Measurements from ENCODE around the gene MYMX.

MYMX gene

GRCh38 chr6:44169886-44170570 is 46.7 kb upstream of the MYMX start:
- TF ChIP-seq POU6F1 (CRISPR knock-in tag; IDR thresholded peaks at IDR 0.05; ENCODE audit: borderline replicate concordance, low read depth) (no peak), TCF4 (CRISPR knock-in tag; IDR thresholded peaks at IDR 0.05; ENCODE audit: borderline replicate concordance) (no peak), ZNF565 (CRISPR knock-in tag; conservative IDR thresholded peaks at IDR 0.05; ENCODE audit: low read depth) (no peak), TOX (CRISPR knock-in tag; IDR thresholded peaks at IDR 0.05; ENCODE audit: borderline replicate concordance) (no peak), TSHZ2 (CRISPR knock-in tag; IDR thresholded peaks at IDR 0.05) (no peak), PPARA (CRISPR knock-in tag; IDR thresholded peaks at IDR 0.05; ENCODE audit: borderline replicate concordance) (no peak), SNAI2 (CRISPR knock-in tag; IDR thresholded peaks at IDR 0.05) (no peak), CSRNP3 (CRISPR knock-in tag; IDR thresholded peaks at IDR 0.05) (no peak), CSDC2 (CRISPR knock-in tag; IDR thresholded peaks at IDR 0.05) (no peak), CREB5 (CRISPR knock-in tag; IDR thresholded peaks at IDR 0.05; ENCODE audit: low read depth) (no peak), PATZ1 (CRISPR knock-in tag; IDR thresholded peaks at IDR 0.05; ENCODE audit: borderline replicate concordance) (no peak), ZNF8 (CRISPR knock-in tag; IDR thresholded peaks at IDR 0.05) (no peak), GLIS3 (CRISPR knock-in tag; IDR thresholded peaks at IDR 0.05) (no peak), ZNF70 (CRISPR knock-in tag; IDR thresholded peaks at IDR 0.05) (no peak), ARNTL (CRISPR knock-in tag; IDR thresholded peaks at IDR 0.05; ENCODE audit: borderline replicate concordance, low read depth) (no peak)
- no peak for ATAC-seq

GRCh38 chr6:44171899-44172546 is 44.7 kb upstream of the MYMX start:
- no peak for ATAC-seq
- no peak for TF ChIP-seq PPARA (CRISPR knock-in tag; IDR thresholded peaks at IDR 0.05; ENCODE audit: borderline replicate concordance)
- no peak for TF ChIP-seq CSDC2 (CRISPR knock-in tag; IDR thresholded peaks at IDR 0.05)
- TF ChIP-seq TSHZ2 (CRISPR knock-in tag; IDR thresholded peaks at IDR 0.05): no peak
- TF ChIP-seq BACH2 (CRISPR knock-in tag; IDR thresholded peaks at IDR 0.05; ENCODE audit: borderline replicate concordance): no peak
- no peak for TF ChIP-seq RARB (CRISPR knock-in tag; IDR thresholded peaks at IDR 0.05)
- TF ChIP-seq ZNF565 (CRISPR knock-in tag; conservative IDR thresholded peaks at IDR 0.05; ENCODE audit: low read depth): no peak
- TF ChIP-seq ISL1 (CRISPR knock-in tag; IDR thresholded peaks at IDR 0.05): no peak
- no peak for TF ChIP-seq GLIS3 (CRISPR knock-in tag; IDR thresholded peaks at IDR 0.05)
- no peak for TF ChIP-seq ZNF70 (CRISPR knock-in tag; IDR thresholded peaks at IDR 0.05)
- no peak for TF ChIP-seq CSRNP3 (CRISPR knock-in tag; IDR thresholded peaks at IDR 0.05)
- no peak for TF ChIP-seq TOX (CRISPR knock-in tag; IDR thresholded peaks at IDR 0.05; ENCODE audit: borderline replicate concordance)
- no peak for TF ChIP-seq POU6F1 (CRISPR knock-in tag; IDR thresholded peaks at IDR 0.05; ENCODE audit: borderline replicate concordance, low read depth)
- no peak for TF ChIP-seq TCF4 (CRISPR knock-in tag; IDR thresholded peaks at IDR 0.05; ENCODE audit: borderline replicate concordance)
- TF ChIP-seq ZFP3 (CRISPR knock-in tag; IDR thresholded peaks at IDR 0.05): no peak
- no peak for TF ChIP-seq CREB5 (CRISPR knock-in tag; IDR thresholded peaks at IDR 0.05; ENCODE audit: low read depth)
